H9 (cell line): ENCODE results near the gene ARPC5L. TPM values are rescaled to one million over a fixed set of nuclear protein-coding genes. Genes with fewer than 3 reads are reported as not detected.
A peak's percentile ranks its signal among the peaks of the same experiment; 100 is the strongest.

ENCODE experiments used
- DNase-seq: peaks from one replicate; pipeline ENCODE4 v3.0.0-alpha.2; 2017
- H2AFZ ChIP-seq: one replicate; pipeline ENCODE4 v1.6.1; 2013; ENCODE audit warnings: mild to moderate bottlenecking, low read length, control low read depth, moderate library complexity
- H2AK5ac ChIP-seq: 2 replicates; pipeline ENCODE4 v1.6.1; 2013; ENCODE audit warnings: low read length, control low read depth, mixed read lengths; ENCODE audit not compliant: insufficient read length
- H2BK120ac ChIP-seq: one replicate; pipeline ENCODE4 v1.6.1; 2013; ENCODE audit warnings: low read depth, mild to moderate bottlenecking, low read length, control low read depth, inconsistent platforms; ENCODE audit not compliant: poor library complexity, severe bottlenecking
- H2BK12ac ChIP-seq: 2 replicates; pipeline ENCODE4 v1.6.1; 2013; ENCODE audit warnings: low read length, control low read depth, mixed read lengths, low read depth; ENCODE audit not compliant: insufficient read length
- H2BK15ac ChIP-seq: 2 replicates; pipeline ENCODE4 v1.6.1; 2013; ENCODE audit warnings: low read depth, low read length, control low read depth
- H2BK20ac ChIP-seq: one replicate; pipeline ENCODE4 v1.6.1; 2013; ENCODE audit warnings: low read depth, mild to moderate bottlenecking, low read length, control low read depth, inconsistent platforms; ENCODE audit not compliant: poor library complexity, severe bottlenecking
- H2BK5ac ChIP-seq: 2 replicates; pipeline ENCODE4 v1.6.1; 2013; ENCODE audit warnings: low read length, control low read depth, mixed read lengths; ENCODE audit not compliant: insufficient read length
- H3K14ac ChIP-seq: 2 replicates; pipeline ENCODE4 v1.6.1; 2013; ENCODE audit warnings: low read length, control low read depth; ENCODE audit not compliant: insufficient read depth
- H3K18ac ChIP-seq: 2 replicates; pipeline ENCODE4 v1.6.1; 2013; ENCODE audit warnings: low read depth, mild to moderate bottlenecking, mixed read lengths, low read length, control low read depth; ENCODE audit not compliant: insufficient read length
- H3K23ac ChIP-seq: 2 replicates; pipeline ENCODE4 v1.6.1; 2013; ENCODE audit warnings: low read length, control low read depth, mixed read lengths, low read depth; ENCODE audit not compliant: insufficient read length
- H3K23me2 ChIP-seq: 2 replicates; pipeline ENCODE4 v1.6.1; 2013; ENCODE audit warnings: low read depth, mild to moderate bottlenecking, mixed read lengths, low read length, control low read depth; ENCODE audit not compliant: insufficient read length, poor library complexity, severe bottlenecking
- H3K27ac ChIP-seq: 2 replicates; pipeline ENCODE4 v1.5.1; 2013; ENCODE audit warnings: low read length, control low read depth, mixed read lengths, low read depth; ENCODE audit not compliant: insufficient read length
- H3K27me3 ChIP-seq: 2 replicates; pipeline ENCODE4 v1.6.1; 2013; ENCODE audit warnings: low read length, control low read depth, inconsistent platforms; ENCODE audit not compliant: insufficient read depth
- H3K4ac ChIP-seq: 2 replicates; pipeline ENCODE4 v1.6.1; 2013; ENCODE audit warnings: low read depth, mild to moderate bottlenecking, control low read depth, inconsistent platforms, low read length, moderate library complexity
- H3K4me1 ChIP-seq: 2 replicates; pipeline ENCODE4 v1.6.1; 2013; ENCODE audit warnings: low read length, control low read depth, inconsistent platforms; ENCODE audit not compliant: insufficient read depth
- H3K4me2 ChIP-seq: 2 replicates; pipeline ENCODE4 v1.6.1; 2013; ENCODE audit warnings: low read length, control low read depth, mixed read lengths; ENCODE audit not compliant: insufficient read length, insufficient read depth
- H3K56ac ChIP-seq: 2 replicates; pipeline ENCODE4 v1.6.1; 2013; ENCODE audit warnings: low read depth, mild to moderate bottlenecking, mixed read lengths, low read length, control low read depth; ENCODE audit not compliant: insufficient read length
- H3K79me1 ChIP-seq: 2 replicates; pipeline ENCODE4 v1.6.1; 2013; ENCODE audit warnings: low read depth, mild to moderate bottlenecking, moderate library complexity, low read length, control low read depth, inconsistent platforms; ENCODE audit not compliant: insufficient read depth, poor library complexity, severe bottlenecking
- H3K79me2 ChIP-seq: 2 replicates; pipeline ENCODE4 v1.6.1; 2013; ENCODE audit warnings: low read length, control low read depth, inconsistent platforms; ENCODE audit not compliant: insufficient read depth
- H3K9ac ChIP-seq: 2 replicates; pipeline ENCODE4 v1.6.1; 2013; ENCODE audit warnings: low read length, control low read depth, mixed read lengths; ENCODE audit not compliant: insufficient read length; ENCODE audit errors: extremely low read depth
- H3K9me3 ChIP-seq: one replicate; pipeline ENCODE4 v1.6.1; 2013; ENCODE audit warnings: low read depth, low read length, inconsistent platforms; ENCODE audit not compliant: control insufficient read depth
- H3T11ph ChIP-seq: one replicate; pipeline ENCODE4 v1.6.1; 2013; ENCODE audit warnings: mild to moderate bottlenecking, low read length, control low read depth, inconsistent platforms
- H4K20me1 ChIP-seq: one replicate; pipeline ENCODE4 v1.6.1; 2013; ENCODE audit not compliant: control insufficient read depth, insufficient read length, insufficient read depth
- H4K5ac ChIP-seq: 2 replicates; pipeline ENCODE4 v1.6.1; 2013; ENCODE audit warnings: low read depth, mild to moderate bottlenecking, mixed read lengths, low read length, control low read depth; ENCODE audit not compliant: insufficient read length
- H4K8ac ChIP-seq: replicated peaks from 2 replicates; pipeline ENCODE4 v1.6.1; 2013; ENCODE audit warnings: low read length, control low read depth, mixed read lengths, low read depth; ENCODE audit not compliant: insufficient read length
- H4K91ac ChIP-seq: 2 replicates; pipeline ENCODE4 v1.6.1; 2013; ENCODE audit warnings: low read depth, mild to moderate bottlenecking, moderate library complexity, mixed read lengths, low read length, control low read depth; ENCODE audit not compliant: insufficient read length
- H3K27ac Mint-ChIP-seq, 3 experiments: 2 replicates in 2 of 3; 3 replicates in 1 of 3; pipeline ENCODE4 v1.8.0; 2020 to 2021; ENCODE audit warnings: mixed read lengths in 3 of 3, mild to moderate bottlenecking in 1 of 3, moderate library complexity in 1 of 3
- H3K27me3 Mint-ChIP-seq: 2 replicates; pipeline ENCODE4 v1.8.0; 2021; ENCODE audit warnings: low read depth, mild to moderate bottlenecking, moderate library complexity, mixed read lengths
- H3K36me3 Mint-ChIP-seq, 3 experiments: 2 replicates in 2 of 3; 3 replicates in 1 of 3; pipeline ENCODE4 v1.8.0; 2020 to 2021; ENCODE audit warnings: low read depth in 3 of 3, mixed read lengths in 3 of 3; ENCODE audit not compliant: insufficient read depth in 1 of 3
- H3K4me1 Mint-ChIP-seq, 2 experiments: 2 replicates each; pipeline ENCODE4 v1.8.0; 2020; ENCODE audit warnings: mixed read lengths in 2 of 2
- H3K4me3 Mint-ChIP-seq, 2 experiments: 2 replicates in 1 of 2; 3 replicates in 1 of 2; pipeline ENCODE4 v1.8.0; 2020 to 2021; ENCODE audit warnings: mild to moderate bottlenecking in 2 of 2, mixed read lengths in 2 of 2, moderate library complexity in 1 of 2
- H3K9me3 Mint-ChIP-seq, 2 experiments: 2 replicates in 1 of 2; 3 replicates in 1 of 2; pipeline ENCODE4 v1.8.0; 2020; ENCODE audit warnings: mild to moderate bottlenecking in 2 of 2, mixed read lengths in 2 of 2, moderate library complexity in 1 of 2
- CTCF ChIP-seq: fragments of 200-600 bp; sonication (generic); conservative IDR thresholded peaks from 3 replicates; pipeline ENCODE4 v1.8.0; 2021; ENCODE audit warnings: antibody characterized with exemption, mild to moderate bottlenecking
- WGBS: extraction: QIAGEN DNeasy Blood & Tissue Kit; methylation state at CpG from one replicate; pipeline ENCODE4 v1.1.7; 2013; ENCODE audit warnings: missing lambda C conversion rate, low lambda C conversion rate, mixed read lengths; ENCODE audit not compliant: insufficient read length; ENCODE audit errors: extremely low coverage; 5-methylcytosine and 5-hydroxymethylcytosine counted together
- total RNA-seq: library from RNA; stranded (reverse); gene quantifications from 2 replicates; pipeline ENCODE4 v1.2.1, GENCODE V29; 2021

The ARPC5L gene
- total RNA-seq, 1 experiment from 2014 or later: 67.7 TPM

DNA sequence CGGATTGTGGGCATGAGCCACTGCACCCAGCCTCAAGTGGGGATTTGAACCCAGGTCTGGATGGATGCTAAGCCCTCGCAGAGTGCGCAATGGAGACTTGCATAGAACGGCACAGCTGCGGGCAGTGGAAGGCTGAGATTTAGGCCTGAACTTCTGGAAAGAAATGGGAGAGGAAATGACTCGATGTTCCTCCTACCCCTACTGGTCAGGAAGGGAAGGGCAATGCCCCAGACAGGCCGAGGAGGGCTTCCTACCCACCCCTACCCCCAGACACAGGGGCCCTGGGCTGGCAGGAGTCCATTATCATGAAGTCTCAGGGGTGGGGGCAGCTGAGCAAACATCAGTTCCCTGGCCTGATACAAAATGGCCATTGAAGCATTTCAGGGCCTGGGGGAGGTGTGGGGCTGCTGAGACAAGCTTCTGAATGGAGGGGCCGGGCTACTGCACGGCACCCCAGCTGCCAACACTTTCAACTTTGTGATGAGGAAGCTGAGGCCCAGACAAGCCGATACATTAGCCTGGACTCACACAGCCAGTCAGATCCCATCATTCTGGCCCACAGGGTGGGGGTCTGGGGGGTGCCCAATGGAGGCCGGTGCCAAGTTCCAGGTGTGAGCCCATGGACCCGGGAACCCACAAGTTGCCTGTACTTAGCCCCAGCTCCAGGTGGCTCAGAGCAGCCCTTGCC, 22.2 kb upstream of the ARPC5L start:
- H3K79me1 ChIP-seq: no peaks in the 10 kb centered on the region
- H3K27me3 ChIP-seq: no peaks in the 10 kb centered on the region
- H3K4me1 ChIP-seq: no peaks in the 10 kb centered on the region
- H3K4me3 Mint-ChIP-seq: peak overlapping the region in 1 of 2 experiments; percentile 27; a peak in 1 of 5 replicates
- no peak overlapping the region for H2AK5ac ChIP-seq
- H3K4me1 Mint-ChIP-seq: peaks cover 2 to 16% of the 10 kb centered on the region in 2 experiments; a peak in 2 of 4 replicates
- H4K20me1 ChIP-seq: no peaks in the 10 kb centered on the region
- no peak overlapping the region for H3K27ac ChIP-seq
- no peak overlapping the region for H3K4me2 ChIP-seq
- H2BK12ac ChIP-seq: no peak overlapping the region
- H2BK20ac ChIP-seq: no peak overlapping the region
- no peak overlapping the region for H3K56ac ChIP-seq
- no peaks in the 10 kb centered on the region for H3K27me3 Mint-ChIP-seq
- H3K79me2 ChIP-seq: no peaks in the 10 kb centered on the region
- no peak overlapping the region; the same call in 1 of the 2 replicates for H3K14ac ChIP-seq
- no peak overlapping the region for H3K9ac ChIP-seq
- peak; percentile 75 for TF ChIP-seq CTCF
- no peak overlapping the region for H4K8ac ChIP-seq
- no peak overlapping the region for H3K23ac ChIP-seq
- no peak overlapping the region for H2BK15ac ChIP-seq
- peak overlapping the region; percentile 15 for H3K18ac ChIP-seq
- H3K36me3 Mint-ChIP-seq: no peaks in the 10 kb centered on the region; a peak in 1 of 7 replicates
- no peaks in the 10 kb centered on the region for H3K9me3 ChIP-seq
- H3K27ac Mint-ChIP-seq: peak overlapping the region in 1 of 3 experiments; percentile 91; a peak in 1 of 7 replicates
- no peaks in the 10 kb centered on the region for H3K23me2 ChIP-seq
- DNase-seq: peak; percentile 79
- H3T11ph ChIP-seq: no peak overlapping the region
- no peak overlapping the region for H4K91ac ChIP-seq
- H2BK120ac ChIP-seq: no peak overlapping the region
- WGBS: no CpG with 5 or more reads among the region's 12 CpGs
- no peak overlapping the region for H2BK5ac ChIP-seq
- no peak overlapping the region for H3K4ac ChIP-seq
- no peak overlapping the region for H4K5ac ChIP-seq
- H2AFZ ChIP-seq: no peak overlapping the region
- no peaks in the 10 kb centered on the region for H3K9me3 Mint-ChIP-seq
